Myometrial cell (primary cell): ENCODE data around the gene COA8. TPM values are rescaled to one million over a fixed set of nuclear protein-coding genes. Genes with fewer than 3 reads are reported as not detected.

Experiments
- total RNA-seq: library from RNA; depleted of rRNA; stranded (reverse); fragments of >200 nt; gene quantifications from 2 replicates; pipeline ENCODE4 v1.2.3, GENCODE V29; 2015

The COA8 gene
- total RNA-seq, result 28.3 and 40.9 TPM in 2 replicates

DNA sequence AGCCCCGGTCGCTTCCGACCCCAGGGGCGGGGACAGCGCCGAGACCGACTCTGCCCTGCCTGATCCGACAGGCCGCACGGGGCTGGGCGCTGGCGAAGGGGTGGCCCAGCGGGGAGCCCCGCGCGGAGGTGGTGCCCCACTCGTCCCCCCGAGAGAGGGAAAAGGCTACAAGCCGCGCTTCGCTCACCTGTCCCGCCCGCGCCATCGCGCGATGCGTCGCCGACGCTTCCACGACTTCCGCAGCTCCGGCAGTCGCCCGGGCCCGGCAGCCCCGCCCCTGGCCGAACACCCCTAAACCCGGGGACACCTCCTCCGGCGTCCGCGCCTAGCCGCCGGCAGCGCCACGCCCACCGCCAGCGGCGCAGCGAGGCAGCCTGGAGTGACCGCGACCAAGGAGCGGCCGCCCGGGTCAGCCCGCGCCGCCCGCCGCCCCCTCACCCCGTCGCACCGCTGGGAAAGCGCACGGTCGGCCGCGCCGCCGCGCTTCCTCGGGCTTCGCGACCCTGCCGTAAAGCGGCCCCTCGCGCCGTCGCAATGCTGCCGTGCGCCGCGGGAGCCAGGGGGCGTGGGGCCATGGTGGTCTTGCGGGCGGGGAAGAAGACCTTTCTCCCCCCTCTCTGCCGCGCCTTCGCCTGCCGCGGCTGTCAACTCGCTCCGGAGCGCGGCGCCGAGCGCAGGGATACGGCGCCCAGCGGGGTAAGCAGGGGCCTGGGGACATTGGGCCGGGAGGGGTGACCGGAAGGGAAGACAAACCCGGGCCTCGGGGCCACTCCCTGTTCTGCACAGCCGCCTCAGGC lies at the start of gene COA8, which contains the start of gene BAG5:
TSS of gene COA8 (plus strand) at position 532 of the 797 bp plus-strand sequence. CDS start at position 574, 42 bp downstream.
TSS of gene BAG5 (minus strand) at position 229 of the 797 bp plus-strand sequence. CDS start 1,493 bp downstream, outside the sequence.

GRCh38 chr14:103522649-103523574 lies 39.8 kb upstream of the COA8 start, which contains the start of gene CKB:
TSS of gene CKB (minus strand) at chr14:103522830. CDS start at chr14:103522493, 337 bp downstream.

DNA sequence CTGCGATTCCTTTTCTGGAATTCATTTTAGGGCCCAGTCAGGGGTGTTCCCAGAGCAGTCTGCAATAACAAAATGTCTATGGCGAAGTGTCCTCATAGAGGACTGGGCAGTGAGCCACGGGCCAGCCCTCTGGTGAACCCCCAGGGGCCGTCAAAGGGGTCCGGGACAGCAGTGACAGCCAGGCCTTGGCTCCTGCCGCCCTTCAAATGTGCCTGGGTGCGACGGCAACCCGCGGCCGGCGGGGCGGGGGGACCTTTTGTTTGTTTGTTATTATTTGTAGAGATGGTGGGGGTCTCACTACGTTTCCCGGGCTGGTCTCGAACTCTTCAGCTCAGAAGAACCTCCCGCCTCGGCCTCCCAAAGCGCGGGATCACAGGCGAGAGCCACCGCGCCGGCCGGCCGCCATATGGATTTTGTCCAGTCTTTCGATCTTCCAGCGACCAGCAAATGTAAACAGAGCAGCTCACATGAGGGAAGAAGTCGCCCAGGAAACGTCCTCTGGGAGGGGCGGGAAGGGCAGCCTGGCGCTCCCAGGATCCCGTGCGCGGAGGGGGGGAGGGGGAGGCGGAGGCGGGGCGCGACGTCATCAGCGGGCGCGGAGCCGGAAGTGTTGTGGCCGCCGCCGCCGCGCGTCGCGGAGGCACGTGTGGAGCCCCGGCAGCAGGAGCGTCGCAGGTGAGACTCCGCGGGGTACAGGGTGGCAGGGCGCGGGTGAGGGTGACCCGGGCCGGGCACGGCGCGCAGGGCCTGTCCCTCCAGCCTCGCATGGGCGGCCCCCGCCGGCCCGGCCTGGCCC lies 34.0 kb upstream of the COA8 start, which contains the start of gene TRMT61A:
TSS of gene TRMT61A (plus strand) at position 610 of the 796 bp plus-strand sequence. CDS start 783 bp downstream, outside the sequence.

DNA sequence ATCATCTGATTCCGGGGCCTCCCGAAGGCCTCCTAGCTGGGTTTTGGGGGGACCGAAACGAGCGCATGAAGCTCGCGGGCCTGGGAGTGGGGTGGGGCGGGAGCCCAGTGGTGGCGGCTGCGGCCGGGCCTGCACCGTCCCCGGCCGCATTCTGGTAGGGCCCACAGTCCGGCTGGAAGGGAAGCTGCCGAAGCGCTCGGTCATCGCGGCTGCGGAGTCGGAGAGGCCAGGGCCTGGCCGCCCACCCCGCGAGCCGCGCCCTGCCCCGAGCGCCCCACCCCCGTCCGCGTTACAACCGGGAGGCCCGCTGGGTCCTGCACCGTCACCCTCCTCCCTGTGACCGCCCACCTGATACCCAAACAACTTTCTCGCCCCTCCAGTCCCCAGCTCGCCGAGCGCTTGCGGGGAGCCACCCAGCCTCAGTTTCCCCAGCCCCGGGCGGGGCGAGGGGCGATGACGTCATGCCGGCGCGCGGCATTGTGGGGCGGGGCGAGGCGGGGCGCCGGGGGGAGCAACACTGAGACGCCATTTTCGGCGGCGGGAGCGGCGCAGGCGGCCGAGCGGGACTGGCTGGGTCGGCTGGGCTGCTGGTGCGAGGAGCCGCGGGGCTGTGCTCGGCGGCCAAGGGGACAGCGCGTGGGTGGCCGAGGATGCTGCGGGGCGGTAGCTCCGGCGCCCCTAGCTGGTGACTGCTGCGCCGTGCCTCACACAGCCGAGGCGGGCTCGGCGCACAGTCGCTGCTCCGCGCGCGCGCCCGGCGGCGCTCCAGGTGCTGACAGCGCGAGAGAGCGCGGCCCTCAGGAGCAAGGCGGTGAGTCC lies 66.1 kb downstream of the COA8 start, which contains the start of gene KLC1:
TSS of gene KLC1 (plus strand) at position 528 of the 819 bp plus-strand sequence. CDS start 25,354 bp downstream, outside the sequence.

Other genes with a start within 250 kb of the COA8 start
- gene EIF5, start 228.7 kb upstream of the COA8 start, total RNA-seq, result 142 and 191 TPM in 2 replicates
- gene MARK3, start 177.5 kb upstream of the COA8 start, total RNA-seq, result 66.3 and 68.3 TPM in 2 replicates
- gene CKB, start 40.1 kb upstream of the COA8 start, total RNA-seq, result 19.6 and 50.5 TPM in 2 replicates
- gene TRMT61A, start 33.8 kb upstream of the COA8 start, total RNA-seq, result 7.8 and 12.7 TPM in 2 replicates
- 13.8 and 15.1 TPM in 2 replicates for gene BAG5, start 303 bp upstream of the COA8 start, total RNA-seq
- gene KLC1, start 66.3 kb downstream of the COA8 start, total RNA-seq, result 179 and 201 TPM in 2 replicates
- 11.5 and 17.9 TPM in 2 replicates for gene XRCC3, start 152.5 kb downstream of the COA8 start, total RNA-seq
- 60.5 and 65.4 TPM in 2 replicates for gene ZFYVE21, start 152.8 kb downstream of the COA8 start, total RNA-seq